K562 (cell line): ENCODE measurements around the gene LBHD1. TPM values are rescaled to one million over a fixed set of nuclear protein-coding genes. Genes with fewer than 3 reads are reported as not detected.

Source experiments
- CC2D1A ChIP-seq: fragments of 450-650 bp; IDR thresholded peaks from 2 replicates; pipeline ENCODE4 v1.6.1; 2017; ENCODE audit warnings: mild to moderate bottlenecking
- GABPB1 ChIP-seq: sonication (generic); formaldehyde crosslinking; IDR thresholded peaks from 2 replicates; pipeline ENCODE4 v1.8.0; 2022; ENCODE audit warnings: mild to moderate bottlenecking, missing genetic modification reagents
- GATA2 ChIP-seq: sonication (generic); formaldehyde crosslinking; IDR thresholded peaks from 2 replicates; pipeline ENCODE4 v1.4.0; 2020; ENCODE audit warnings: mild to moderate bottlenecking, missing genetic modification reagents
- GTF2A2 ChIP-seq: IDR thresholded peaks from 2 replicates; pipeline ENCODE4 v1.6.1; 2016; ENCODE audit warnings: mild to moderate bottlenecking, missing genetic modification characterization, missing compliant biosample characterization
- MEF2A ChIP-seq: IDR thresholded peaks from 2 replicates; pipeline ENCODE4 v1.6.1; 2011; ENCODE audit warnings: low read depth, mild to moderate bottlenecking, low read length, moderate library complexity; ENCODE audit not compliant: control insufficient read depth
- POLR2AphosphoS5 ChIP-seq: IDR thresholded peaks from 2 replicates; pipeline ENCODE4 v1.6.1; 2011; ENCODE audit warnings: mild to moderate bottlenecking, low read depth, low read length, moderate library complexity; ENCODE audit not compliant: control insufficient read depth, insufficient read depth
- PRPF4 ChIP-seq: fragments of 200-400 bp; formaldehyde crosslinking; IDR thresholded peaks from one replicate; pipeline ENCODE4 v1.6.1; 2017; ENCODE audit warnings: low read length, low read depth, mild to moderate bottlenecking; ENCODE audit not compliant: insufficient read depth, poor library complexity, severe bottlenecking
- TFAP4 ChIP-seq: sonication (generic); formaldehyde crosslinking; IDR thresholded peaks from 2 replicates; pipeline ENCODE4 v1.8.0; 2022; ENCODE audit warnings: missing genetic modification reagents, mild to moderate bottlenecking, moderate library complexity, borderline replicate concordance
- TGIF2 ChIP-seq: sonication (generic); formaldehyde crosslinking; IDR thresholded peaks from 2 replicates; pipeline ENCODE4 v1.8.1; 2022; ENCODE audit warnings: mild to moderate bottlenecking, missing genetic modification reagents, moderate library complexity
- THRB ChIP-seq: fragments of 450-650 bp; formaldehyde crosslinking; conservative IDR thresholded peaks from 2 replicates; pipeline ENCODE4 v1.4.0; 2022; ENCODE audit warnings: mild to moderate bottlenecking, missing genetic modification characterization
- XRCC4 ChIP-seq: IDR thresholded peaks from one replicate; pipeline ENCODE4 v1.6.1; 2011; ENCODE audit not compliant: insufficient read depth, insufficient read length; ENCODE audit errors: extremely low read depth
- ZBTB1 ChIP-seq: sonication (generic); formaldehyde crosslinking; IDR thresholded peaks from 2 replicates; pipeline ENCODE4 v1.8.1; 2023; ENCODE audit warnings: missing genetic modification reagents, low read depth, mild to moderate bottlenecking, borderline replicate concordance
- ZBTB7A ChIP-seq: IDR thresholded peaks from 2 replicates; pipeline ENCODE4 v1.6.1; 2011; ENCODE audit warnings: low read depth, mild to moderate bottlenecking, low read length, moderate library complexity, borderline replicate concordance; ENCODE audit not compliant: control insufficient read depth
- ZNF3 ChIP-seq: fragments of 250-450 bp; sonication (Bioruptor Pico); IDR thresholded peaks from 2 replicates; pipeline ENCODE4 v1.5.0; 2021; ENCODE audit warnings: mild to moderate bottlenecking, moderate library complexity
- ZNF316 ChIP-seq: fragments of 450-650 bp; IDR thresholded peaks from 2 replicates; pipeline ENCODE4 v1.6.1; 2016
- ZNF609 ChIP-seq: sonication (generic); formaldehyde crosslinking; IDR thresholded peaks from 2 replicates; pipeline ENCODE4 v1.8.1; 2023; ENCODE audit warnings: missing genetic modification reagents, mild to moderate bottlenecking, borderline replicate concordance
- ZNF699 ChIP-seq: fragments of 250-450 bp; sonication (Bioruptor Pico); IDR thresholded peaks from 2 replicates; pipeline ENCODE4 v1.8.0; 2021; ENCODE audit warnings: mild to moderate bottlenecking, moderate library complexity; ENCODE audit not compliant: insufficient replicate concordance
- polyA plus RNA-seq, 8 experiments: library from polyadenylated mRNA; depleted of rRNA in 4 of 8; stranded (reverse) in 5 of 8; unstranded in 3 of 8; fragments of >200 nt; fragmentation: Nextera tagmentation in 2 of 8; fragmentation: Illumina TruSeq in 1 of 8; extraction: Ambion mirVana in 2 of 8; extraction: Trizol in 1 of 8; gene quantifications; 2 replicates each; pipeline versions ENCODE4 v1.2.1 to v1.2.3, GENCODE V29; 2011 to 2014; ENCODE audit warnings: inconsistent platforms in 1 of 8, missing spikeins in 1 of 8
- total RNA-seq, 7 experiments: library from RNA; depleted of rRNA in 6 of 7; stranded (reverse); fragments of >200 nt in 6 of 7; fragmentation: Illumina TruSeq in 2 of 7; extraction: Trizol in 2 of 7; gene quantifications; 2 replicates each; pipeline versions ENCODE4 v1.2.1 to v1.2.3, GENCODE V29; 2011 to 2021; ENCODE audit warnings: low replicate concordance in 1 of 7
- TF ChIP-seq, protein P1 (sequence below): IDR thresholded peaks from 2 replicates; pipeline ENCODE4 v1.6.1; 2014; ENCODE audit warnings: antibody characterized with exemption

The LBHD1 gene
- total and polyA plus RNA-seq, 9 of the 15 experiments (the other 6 are each of a cell fraction or from before 2014, with no cell fraction given), result 2.6 to 28.0 (median 12.5) TPM

- TF ChIP-seq POLR2AphosphoS5 (peak; percentile 95), ZNF699 (CRISPR knock-in tag) (no peak), GATA2 (CRISPR knock-in tag) (no peak), XRCC4 (no peak), MEF2A (no peak), ZBTB7A (peak; percentile 68; the same call in 1 of the 2 replicates), GABPB1 (CRISPR knock-in tag) (peak; percentile 82; the same call in 1 of the 2 replicates), ZBTB1 (no peak), TGIF2 (CRISPR knock-in tag) (no peak; the same call in 1 of the 2 replicates), ZNF3 (CRISPR knock-in tag) (no peak), ZNF316 (no peak), ZNF609 (CRISPR knock-in tag) (peak; percentile 44; the same call in 1 of the 2 replicates), CC2D1A (peak; percentile 22; the same call in 1 of the 2 replicates), TFAP4 (CRISPR knock-in tag) (peak; percentile 82), GTF2A2 (tag) (no peak), THRB (CRISPR knock-in tag) (no peak), PRPF4 (no peak)
- TF ChIP-seq, protein P1, sequence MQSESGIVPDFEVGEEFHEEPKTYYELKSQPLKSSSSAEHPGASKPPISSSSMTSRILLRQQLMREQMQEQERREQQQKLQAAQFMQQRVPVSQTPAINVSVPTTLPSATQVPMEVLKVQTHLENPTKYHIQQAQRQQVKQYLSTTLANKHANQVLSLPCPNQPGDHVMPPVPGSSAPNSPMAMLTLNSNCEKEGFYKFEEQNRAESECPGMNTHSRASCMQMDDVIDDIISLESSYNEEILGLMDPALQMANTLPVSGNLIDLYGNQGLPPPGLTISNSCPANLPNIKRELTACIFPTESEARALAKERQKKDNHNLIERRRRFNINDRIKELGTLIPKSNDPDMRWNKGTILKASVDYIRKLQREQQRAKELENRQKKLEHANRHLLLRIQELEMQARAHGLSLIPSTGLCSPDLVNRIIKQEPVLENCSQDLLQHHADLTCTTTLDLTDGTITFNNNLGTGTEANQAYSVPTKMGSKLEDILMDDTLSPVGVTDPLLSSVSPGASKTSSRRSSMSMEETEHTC, result no peak; the same call in 1 of the 2 replicates
These were observed 25.9 kb downstream of the LBHD1 start, which contains the start of gene GANAB (continued) for GRCh38 chr11:62645946-62646824.
